Embryonic facial prominence (tissue), 1 donor: ENCODE results near the gene NEGR1.

Source experiments
- DNase-seq: peaks from one replicate; pipeline ENCODE4 v3.0.0-alpha.2; 2016; ENCODE audit errors: extremely low spot score

NEGR1 gene

DNA sequence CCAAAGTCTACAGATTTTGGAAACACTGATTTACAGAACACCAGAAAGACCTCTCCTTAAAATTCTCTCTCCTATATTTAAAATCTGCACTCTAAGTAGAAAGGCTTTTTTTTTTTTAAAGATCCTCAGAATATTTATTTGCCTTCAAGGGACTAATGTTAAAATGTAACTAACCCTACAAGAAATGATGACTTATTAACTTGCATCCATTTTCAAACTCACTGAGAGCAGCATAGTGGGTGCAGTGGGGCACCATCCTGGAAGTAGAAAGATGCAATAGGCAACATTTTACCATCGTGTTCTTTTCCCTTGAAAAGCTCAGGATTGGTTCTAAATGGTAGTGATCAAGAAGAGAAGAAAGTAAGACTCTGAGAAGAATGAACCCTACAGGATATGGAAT is 498.1 kb downstream of the NEGR1 start:
- no peak for DNase-seq

DNA sequence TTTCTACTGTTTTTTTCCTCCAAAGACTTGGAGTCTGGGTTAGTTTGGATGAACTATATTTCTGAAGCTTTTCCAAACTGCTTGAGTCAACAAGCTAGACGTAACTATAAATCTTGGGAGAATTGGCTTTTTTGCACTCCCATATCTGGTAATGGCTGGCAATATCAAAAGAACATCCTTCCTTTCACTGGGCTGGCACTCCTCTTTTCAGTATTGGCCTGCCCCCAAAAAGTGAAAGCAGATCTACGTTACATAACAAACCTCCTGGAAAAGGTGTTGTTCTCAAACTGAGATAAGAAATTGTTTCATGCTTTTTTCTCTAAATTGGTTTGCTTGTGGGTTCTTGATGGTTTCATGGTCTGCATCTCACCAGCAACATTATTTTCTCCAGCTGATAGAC is 499.3 kb downstream of the NEGR1 start:
- no peak for DNase-seq

DNA sequence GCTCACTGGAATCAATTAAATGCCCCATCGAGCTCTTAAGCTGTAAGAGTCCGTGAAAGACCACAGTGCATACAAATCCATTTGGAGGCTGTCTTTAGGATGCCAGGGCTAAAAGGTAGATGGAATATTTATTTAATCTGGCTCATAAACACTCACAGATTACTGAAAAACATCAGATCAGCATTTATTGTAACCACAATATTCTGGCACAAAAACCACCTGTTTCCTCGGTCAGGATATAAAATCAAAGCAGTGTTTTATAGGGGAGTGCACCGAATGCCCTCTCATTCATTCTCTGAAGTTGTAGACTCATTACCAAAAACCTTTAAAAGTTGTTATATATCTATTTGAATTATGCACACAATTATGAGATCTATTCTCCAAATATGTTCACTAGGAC is 500.9 kb downstream of the NEGR1 start:
- DNase-seq, result no peak

DNA sequence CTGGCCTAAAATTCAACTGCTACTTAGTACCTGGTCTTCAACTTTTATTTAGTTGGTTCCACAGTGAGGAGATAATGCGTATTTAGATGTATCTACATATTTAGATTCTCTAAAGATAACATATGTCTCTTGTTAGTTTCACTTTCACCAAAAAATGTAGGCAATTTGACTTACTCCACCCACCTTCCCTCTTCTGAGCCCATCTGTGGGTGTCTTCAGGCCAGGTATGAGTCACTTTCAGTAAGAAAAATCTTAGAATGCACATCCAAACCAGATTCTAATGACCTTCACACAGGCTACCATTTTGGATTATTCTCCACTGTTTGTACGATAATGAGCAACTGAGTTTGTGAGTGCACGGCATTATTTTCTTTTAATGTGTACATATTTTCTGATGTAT is 501.7 kb downstream of the NEGR1 start:
- no peak for DNase-seq

DNA sequence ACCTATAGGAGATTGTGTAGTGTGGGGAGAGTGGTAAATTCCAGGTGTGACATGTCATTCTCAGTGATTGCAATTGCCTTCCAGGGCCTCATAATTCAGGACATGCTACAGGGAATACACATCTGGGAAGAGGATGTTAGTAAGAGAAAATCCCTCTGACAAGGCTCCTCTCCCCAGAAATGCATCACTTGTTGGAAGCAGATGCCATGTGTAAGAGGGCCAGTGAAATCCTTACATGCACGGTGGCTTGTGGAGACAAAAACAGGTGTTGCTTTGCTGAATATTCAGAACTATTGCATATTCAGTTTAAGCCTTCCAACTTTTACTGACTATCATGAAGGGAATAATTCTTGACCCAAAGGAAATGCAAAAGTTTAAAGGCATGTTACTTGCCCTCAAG is 503.4 kb downstream of the NEGR1 start:
- no peak for DNase-seq

DNA sequence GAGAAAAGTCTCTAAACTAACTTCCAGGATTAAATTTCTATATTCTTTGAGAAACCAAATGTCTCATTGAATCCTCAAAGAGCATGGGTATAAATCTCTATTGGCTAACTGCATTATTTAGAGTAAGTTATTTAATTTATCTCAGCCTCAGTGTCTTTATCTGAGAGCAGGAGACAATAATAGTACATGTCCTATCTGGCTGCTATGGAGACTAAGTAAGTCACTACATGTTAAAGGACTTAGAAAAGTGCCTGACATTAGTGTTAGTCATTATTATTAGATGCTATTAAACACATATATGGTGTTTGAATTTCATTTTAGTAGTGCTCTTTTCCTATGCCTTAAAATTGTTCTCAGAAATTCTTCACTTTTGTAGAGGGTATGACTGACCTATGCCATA is 505.2 kb downstream of the NEGR1 start:
- DNase-seq, result no peak

DNA sequence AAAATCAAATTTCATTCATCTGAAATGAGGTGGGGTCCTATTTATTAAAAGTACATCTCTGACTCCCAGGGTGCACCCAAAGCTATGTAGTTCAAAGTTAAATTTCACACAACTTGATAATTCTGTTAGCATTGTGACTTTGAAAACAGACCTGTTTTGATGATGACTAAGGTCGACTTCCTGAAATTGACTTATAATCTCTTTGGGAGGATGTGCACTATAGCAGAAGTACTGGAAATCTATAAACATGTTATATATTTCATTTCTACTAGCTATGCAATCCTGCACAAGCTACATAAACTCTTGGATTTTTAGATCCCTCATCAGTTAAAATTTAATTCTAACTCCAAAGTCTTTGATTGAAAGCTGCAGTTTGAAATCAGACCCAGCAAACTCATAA is 507.6 kb downstream of the NEGR1 start:
- no peak for DNase-seq

DNA sequence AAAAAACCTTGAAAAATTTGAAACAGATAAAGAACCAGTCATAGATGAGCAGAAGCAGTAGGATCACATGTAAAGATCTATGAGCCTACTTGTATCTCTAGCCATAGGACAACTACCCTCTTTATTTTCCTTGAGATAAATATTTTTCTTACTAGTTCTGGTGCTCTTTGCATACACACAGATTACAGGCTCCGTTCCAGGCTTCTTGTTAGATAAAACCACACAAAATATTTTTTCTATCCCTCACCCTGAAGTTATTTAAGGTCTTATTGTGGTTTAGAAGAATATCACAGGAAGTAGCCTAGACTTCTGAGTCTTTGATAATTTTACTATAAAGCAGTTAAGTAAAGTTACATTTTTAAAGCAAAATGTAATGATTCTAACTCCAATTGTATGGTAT is 512.2 kb downstream of the NEGR1 start:
- DNase-seq, result no peak

DNA sequence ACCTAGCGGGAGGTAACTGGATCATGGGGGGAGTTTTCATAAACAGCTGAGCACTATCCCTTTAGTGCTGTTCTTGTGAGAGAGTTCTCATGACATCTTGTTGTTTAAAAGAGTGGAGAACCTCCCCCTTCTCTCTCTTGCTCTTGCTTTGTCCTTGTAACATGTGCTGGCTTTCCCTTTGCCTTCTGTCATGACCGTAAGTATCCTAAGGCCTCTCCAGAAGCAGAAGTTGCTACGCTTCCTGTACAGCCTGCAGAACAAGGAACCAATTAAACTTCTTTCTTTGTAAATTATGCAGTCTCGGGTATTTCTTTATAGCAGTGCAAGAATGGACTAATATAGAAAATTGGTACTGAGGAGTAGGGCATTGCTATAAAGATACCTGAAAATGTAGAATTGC is 515.6 kb downstream of the NEGR1 start:
- DNase-seq, result no peak

DNA sequence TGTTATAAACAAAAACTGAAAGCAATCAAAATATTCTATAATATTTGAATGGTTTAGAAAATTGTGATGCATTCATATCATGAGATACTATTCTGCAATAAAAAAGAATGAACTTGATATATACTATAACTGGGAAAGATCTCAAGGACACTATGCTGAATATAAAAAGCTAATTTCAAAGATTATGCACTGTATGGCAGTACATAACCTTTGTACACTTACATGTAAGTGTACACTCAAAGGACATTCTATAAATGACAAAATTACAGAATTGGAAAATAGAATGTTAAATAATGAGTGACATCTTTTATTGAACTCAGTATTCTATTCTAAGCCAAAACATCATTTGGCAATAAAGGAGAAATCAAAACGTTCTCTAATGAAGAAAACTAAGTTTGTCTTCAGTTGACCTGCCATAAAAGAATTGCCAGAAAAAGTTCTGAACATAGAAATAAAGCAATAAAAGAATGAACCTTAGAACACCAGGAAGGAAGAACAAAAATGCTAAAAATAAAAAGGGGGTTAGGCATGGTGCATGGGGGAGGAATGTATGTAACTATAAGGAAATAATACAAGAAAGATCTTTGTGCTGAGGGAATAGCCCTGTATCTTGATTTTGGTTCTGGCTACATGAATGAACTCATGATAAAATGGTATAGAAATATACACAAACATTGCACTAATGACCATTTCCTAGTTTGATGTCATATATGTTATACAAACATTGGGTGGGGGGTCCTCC is 519.7 kb downstream of the NEGR1 start:
- DNase-seq, result no peak

DNA sequence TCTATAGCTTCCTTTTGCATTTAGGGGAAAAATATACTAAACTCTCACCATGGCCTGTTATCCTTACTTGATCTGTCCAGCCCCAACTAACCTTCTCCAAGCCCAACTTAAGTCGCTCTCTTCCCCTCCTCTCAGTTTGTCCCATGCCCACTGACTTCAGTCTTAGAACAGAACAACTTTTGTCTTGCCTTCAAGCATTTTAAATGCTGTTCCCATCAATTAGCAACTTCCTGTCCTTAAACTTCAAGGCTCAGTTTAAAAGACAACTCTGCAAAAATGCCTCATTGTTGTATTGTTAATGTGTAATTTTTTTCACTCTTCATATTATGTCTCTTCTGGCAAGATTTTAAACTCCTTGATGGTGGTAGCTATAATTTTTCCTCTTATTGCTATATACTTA is 526.9 kb downstream of the NEGR1 start:
- no peak for DNase-seq

DNA sequence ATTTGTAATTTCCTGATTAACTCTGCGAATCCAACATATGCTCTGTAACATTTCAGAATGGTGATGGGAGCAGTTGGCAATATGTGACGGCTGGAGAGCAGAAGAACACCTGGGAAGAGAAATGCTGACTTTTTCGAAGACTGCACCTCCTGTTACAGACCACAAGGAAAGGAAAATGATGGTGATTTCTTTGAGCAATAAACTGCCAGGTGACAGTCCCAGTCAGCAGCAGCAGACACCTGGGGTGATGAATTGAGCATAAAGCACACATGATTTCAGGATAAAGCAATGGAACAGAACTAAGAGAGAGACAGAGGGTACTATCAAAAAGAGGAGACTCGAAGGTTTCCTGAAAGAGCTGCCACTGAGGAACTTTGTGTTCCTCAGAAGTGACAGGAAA is 528.6 kb downstream of the NEGR1 start:
- DNase-seq, result no peak

DNA sequence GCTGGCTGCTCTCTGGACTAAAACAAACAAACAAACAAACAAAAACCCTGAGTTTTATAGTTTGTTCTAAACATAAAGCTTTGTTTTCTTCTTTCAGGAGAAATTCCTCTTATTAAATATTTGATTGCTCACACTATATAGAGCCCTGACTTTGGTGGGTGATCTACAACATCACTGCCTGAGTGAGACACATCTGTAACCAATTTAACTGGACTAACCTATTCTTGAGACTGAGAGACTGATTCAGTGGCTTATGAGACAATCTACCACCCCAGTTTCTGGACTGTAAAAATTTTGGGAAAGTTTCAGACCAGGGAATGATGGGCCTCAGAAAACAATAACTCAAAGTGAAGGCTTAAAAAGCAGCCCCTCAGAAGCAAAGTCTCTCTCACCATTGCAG is 537.0 kb downstream of the NEGR1 start:
- DNase-seq, result no peak

DNA sequence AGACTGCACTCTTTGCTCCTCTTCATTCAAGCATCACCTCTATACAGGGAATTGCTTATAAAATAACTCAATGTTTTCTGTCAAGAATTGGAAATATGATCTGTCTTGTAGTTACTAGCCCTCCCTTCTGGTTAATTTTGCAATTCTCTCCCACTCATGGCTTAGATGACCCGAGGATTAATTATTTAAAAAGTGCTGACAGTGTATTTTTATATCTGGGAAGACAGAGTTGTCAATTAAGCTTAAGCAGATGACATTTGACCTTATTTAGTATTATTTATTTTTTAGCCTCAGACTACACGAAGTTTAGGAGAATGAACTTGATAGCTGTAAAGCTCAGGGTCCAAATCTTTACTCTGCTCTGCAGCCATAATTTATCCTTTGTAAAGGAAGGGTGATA is 538.5 kb downstream of the NEGR1 start:
- DNase-seq, result no peak

DNA sequence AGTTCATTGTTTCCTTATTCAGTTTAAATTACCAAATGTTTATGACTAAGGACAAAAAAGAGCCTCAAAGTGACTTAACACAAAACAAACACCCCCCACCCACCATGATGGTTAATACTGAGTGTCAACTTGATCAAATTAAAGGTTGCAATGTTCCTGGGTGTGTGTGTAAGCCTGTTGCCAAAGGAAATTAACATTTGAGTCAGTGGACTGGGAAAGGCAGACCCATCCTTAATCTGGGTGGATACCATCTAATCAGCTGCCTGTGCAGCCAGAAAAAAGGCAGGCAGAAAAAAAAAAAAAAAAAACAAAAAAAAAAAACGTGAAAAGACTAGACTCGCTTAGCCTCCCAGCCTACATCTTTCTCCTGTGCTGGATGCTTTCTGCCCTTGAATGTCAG is 543.4 kb downstream of the NEGR1 start:
- no peak for DNase-seq

DNA sequence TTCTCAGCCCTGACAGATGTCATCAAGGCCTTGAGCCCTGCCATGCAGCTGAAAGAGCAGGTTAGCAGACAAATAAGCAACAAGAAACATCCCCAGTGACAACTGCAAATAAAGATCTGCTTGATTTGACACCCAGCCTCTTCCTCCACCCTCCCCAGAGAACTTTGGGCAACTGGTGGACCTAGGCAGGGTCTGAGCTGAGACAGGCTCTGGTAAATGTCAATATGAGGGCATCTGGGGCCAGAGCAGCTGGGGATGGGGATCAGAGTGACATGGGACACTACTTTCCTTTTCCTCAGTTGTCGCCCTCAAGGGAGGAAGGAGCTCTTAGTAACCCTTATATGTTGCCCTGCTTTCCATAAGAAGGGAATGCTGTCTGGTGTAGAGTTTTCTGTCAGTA is 544.1 kb downstream of the NEGR1 start:
- no peak for DNase-seq

DNA sequence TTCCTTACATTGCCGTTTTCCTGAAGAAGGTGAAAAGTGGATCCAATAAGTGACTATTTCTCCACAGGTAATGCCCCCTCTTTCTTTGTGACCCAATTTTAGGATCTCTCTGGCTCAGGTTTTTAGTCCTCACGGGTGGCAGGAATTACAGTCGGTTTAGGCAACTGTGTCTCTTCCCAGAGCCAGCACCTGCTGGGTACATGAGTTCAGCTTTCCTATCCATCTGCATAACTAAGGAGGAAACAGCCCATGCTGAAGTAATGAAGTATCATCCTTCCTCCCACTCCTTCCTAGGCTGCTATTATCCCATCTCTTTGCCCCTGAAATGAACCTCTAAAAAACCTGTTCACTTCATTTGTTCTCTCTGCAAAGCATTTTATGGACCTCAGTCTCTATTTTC is 544.6 kb downstream of the NEGR1 start:
- no peak for DNase-seq

DNA sequence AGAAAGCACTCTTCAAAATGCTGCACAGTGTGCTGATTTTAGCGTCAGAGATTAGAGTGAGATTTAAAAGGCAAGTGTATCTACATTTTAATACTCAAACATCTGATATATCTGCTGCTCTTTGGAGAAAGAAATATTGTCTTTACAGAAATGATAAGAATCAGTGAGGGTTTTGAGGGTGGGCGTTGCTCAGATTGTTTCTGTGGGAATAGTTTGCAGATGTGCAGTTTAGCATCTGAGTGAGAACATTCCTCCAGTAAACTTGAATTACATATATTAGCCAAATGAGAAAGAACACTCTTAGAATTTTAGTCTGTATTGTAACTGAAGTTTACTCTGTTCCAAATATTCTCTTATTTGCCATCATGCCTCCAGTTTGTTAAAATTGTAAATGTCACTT is 549.2 kb downstream of the NEGR1 start:
- DNase-seq, result no peak

DNA sequence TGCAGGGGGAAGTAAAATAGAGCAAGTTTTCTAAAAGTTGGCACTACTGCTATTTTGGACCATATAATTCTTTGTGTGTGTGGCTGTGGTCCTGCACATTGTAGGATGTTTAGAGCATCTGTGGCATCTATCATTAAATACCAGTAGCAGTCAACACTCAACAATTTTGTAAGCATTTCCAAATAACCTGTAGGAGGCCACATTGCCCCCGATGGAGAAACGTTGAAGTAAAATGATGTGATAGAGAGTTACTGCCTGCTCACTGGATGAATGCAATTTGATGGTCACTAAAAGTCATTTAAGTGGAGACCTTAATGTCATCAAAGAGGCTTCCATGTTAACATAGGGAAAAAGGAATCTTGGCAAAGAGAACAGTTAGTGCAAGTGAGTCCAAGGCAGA is 560.8 kb downstream of the NEGR1 start:
- DNase-seq, result no peak

DNA sequence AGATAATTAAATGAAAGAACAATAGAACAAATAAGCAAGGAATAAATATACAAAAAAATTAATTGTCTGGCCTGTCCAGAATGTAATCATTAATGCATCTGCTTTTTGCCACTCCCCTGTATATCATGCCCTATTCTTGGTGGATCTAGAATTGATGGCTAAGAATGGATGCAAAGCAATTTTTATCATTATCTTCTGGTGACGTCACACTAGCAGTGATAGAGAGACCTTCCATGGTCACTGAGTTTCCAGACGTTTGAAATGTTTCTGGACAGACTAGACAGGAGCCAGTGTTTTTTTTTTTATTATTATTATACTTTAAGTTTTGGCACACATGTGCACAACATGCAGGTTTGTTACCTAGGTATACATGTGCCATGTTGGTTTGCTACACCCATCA is 563.0 kb downstream of the NEGR1 start:
- DNase-seq, result no peak

DNA sequence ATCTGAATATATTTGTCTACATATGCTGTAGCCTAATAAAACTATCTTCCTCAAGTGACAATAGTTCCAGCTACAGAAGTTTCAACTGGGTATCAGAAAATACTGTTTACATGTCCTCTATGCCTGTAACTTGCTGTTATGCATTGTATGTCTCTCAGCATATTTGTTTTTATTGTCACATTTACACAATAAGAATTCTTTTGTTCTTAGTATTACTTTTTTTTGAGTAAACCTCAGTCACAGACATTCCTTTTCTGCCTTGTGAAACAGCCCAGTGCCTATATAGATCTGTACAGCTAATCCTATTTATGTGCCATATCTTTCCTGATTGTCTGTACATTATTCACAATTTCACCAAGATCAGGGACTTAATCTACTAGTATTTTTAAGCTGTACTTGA is 565.2 kb downstream of the NEGR1 start:
- DNase-seq, result no peak

DNA sequence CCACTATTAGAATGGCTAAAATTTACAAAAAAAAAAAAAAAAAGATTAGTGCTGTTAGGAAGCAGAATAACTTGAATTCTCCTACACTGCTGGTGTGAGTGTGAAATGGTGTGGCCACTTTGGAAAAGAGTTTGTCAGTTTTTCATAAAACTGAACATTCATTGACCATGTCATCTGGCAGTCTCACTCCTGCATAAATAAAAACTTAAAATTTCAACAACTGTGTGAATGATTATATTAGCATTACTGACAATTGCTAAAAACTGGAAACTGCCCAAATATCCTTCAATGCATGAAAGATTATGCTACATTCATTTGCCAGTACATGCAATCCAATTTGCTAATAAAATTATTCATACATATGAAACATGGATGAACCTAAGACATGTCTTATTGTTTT is 570.9 kb downstream of the NEGR1 start:
- DNase-seq, result no peak

DNA sequence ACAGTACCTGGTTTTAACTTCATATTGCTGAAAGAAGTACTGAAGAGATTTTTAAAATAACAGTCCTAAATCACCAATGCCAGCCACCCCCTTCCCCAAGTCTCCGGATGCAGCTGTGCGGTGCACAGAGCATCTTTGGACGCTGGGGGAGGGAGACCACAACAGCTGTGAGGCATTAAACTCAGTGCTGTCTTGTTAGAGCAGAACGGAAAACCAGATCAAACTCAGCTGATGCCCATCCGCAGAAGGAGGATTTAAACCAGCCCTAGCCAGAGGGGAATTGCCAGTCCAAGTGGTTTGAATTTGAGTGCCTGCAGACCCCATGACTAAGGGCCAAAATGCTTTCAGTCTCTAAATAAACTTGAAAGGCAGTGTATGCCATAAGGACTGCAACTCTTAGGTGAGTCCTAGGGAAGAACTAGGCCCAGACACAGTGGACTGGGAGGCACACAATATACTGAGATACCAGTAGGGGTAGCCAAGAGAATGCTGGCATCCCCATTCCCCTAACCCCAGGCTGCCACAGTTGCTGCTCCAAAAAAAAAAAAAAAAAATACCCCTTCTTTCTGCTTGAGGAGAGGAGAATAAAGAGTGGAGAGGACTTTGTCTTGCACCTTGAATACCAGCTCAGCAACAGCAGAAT is 576.2 kb downstream of the NEGR1 start:
- peak; percentile 25 for DNase-seq

DNA sequence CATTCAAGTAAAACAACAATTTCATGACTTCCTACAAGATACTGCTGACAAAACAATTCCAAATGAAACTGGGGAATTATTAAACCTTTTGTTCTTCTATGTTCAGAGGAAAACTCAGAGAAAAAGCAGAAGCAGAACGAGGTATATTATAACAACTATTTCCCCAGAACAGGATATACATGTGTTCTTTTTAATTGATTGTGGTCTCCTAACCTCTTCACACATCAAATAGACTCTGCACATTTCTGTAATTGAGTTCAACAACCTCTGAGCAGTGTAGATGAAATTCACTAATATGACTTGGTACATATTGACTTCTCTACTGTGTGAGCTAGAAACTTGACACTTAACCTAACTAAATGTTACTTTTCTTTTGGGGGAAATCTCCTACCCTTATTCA is 584.2 kb downstream of the NEGR1 start:
- no peak for DNase-seq
